GM10266 (cell line): ENCODE data around the gene PRKG1.
"Not testable (repeated sequence)": the region's sequence is repeated elsewhere in the genome, so short reads cannot be mapped to it uniquely, and the experiment has no call there.

Source experiments
- DNase-seq: peaks from one replicate; pipeline ENCODE4 v3.0.0; 2012; ENCODE audit errors: extremely low spot score
- TF ChIP-seq, protein P1 (sequence below): IDR thresholded peaks from 2 replicates; pipeline ENCODE4 v1.5.1; 2012; ENCODE audit warnings: mild to moderate bottlenecking, low read depth; ENCODE audit not compliant: control insufficient read depth, insufficient read depth; ENCODE audit errors: missing control alignments

The PRKG1 gene

DNA sequence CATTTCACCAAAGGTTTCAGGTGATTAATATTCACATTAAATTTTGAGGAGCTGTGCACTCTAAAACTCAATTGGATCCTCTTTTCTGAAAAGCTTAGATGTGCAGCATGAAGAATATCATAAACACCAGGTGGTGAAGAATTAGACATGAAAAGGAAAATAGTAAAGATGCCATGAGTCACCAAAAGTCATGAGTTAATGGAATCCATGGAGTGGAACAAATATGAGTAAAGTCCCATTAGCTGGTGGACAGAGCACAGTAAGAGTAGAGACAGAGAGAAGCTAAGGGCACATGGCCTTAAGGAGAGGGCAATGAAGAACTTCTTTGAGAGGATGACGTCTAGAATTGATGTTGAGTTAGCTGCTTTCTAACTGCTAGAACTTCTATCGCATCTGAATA lies 353.5 kb downstream of the PRKG1 start:
- TF ChIP-seq, protein P1, sequence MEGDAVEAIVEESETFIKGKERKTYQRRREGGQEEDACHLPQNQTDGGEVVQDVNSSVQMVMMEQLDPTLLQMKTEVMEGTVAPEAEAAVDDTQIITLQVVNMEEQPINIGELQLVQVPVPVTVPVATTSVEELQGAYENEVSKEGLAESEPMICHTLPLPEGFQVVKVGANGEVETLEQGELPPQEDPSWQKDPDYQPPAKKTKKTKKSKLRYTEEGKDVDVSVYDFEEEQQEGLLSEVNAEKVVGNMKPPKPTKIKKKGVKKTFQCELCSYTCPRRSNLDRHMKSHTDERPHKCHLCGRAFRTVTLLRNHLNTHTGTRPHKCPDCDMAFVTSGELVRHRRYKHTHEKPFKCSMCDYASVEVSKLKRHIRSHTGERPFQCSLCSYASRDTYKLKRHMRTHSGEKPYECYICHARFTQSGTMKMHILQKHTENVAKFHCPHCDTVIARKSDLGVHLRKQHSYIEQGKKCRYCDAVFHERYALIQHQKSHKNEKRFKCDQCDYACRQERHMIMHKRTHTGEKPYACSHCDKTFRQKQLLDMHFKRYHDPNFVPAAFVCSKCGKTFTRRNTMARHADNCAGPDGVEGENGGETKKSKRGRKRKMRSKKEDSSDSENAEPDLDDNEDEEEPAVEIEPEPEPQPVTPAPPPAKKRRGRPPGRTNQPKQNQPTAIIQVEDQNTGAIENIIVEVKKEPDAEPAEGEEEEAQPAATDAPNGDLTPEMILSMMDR: no peak
- no peak for DNase-seq

DNA sequence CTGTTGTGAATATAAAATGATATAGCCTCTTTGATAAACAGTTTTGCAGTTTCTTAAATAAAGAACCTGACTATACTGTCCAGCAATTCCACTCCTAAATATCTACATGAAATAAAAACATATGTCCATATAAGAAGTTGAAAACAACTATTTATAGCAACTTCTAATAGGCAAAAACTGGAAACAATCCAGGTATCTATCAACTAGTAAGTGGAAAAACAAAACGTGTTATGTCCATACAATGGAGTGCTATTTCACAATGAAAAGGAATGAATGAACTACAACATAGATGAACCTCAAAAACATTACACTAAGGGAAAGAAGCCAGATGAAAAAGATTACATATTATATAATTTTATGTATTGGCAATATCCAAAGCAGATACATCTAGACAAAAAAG lies 356.2 kb downstream of the PRKG1 start:
- no peak for DNase-seq
- TF ChIP-seq, protein P1: no peak

DNA sequence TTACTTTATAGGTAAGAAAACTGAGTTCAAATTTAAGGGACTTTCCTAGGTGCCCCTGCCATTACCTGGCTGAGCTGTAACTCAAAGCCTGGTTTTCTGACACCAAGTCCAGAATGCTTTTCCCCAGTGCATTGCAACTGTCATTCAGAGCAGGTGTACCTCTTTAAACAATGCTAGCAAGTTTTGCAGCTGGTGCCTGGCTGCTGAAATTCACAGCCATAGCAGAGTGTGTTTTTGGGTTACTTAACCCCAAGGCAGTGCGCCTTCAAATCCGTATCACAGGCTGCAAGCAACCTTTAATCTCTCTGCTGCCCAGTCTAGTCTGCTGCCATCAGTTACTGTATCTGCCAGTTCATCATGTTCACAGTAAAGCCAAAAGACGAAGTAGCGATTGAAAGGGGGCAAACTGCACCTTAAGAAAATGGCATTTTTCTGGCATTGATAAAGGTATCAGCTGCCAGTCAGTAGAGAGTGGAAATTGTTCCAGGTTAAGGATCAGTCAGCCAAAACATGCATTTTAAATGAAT lies 359.7 kb downstream of the PRKG1 start:
- no peak for DNase-seq
- TF ChIP-seq, protein P1: no peak

DNA sequence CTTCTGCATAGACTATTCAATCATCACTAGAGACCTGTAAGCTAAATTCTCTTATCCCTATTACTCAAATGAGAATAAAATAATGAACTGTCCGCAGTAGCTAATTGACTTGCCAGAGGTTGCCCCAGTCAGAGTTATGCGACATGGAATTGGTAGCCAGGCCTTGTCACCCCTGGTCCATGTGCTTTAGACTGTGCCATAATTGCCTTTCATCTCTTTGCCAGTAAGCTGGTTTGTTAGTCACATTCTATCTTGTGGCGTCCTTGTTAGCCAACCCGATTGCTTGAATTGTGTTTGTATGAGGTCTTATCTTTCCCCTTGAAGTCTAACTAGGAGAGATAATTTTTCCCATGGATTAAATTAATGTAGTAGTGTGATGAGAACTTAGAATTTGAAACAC lies 362.5 kb downstream of the PRKG1 start:
- TF ChIP-seq, protein P1: no peak

DNA sequence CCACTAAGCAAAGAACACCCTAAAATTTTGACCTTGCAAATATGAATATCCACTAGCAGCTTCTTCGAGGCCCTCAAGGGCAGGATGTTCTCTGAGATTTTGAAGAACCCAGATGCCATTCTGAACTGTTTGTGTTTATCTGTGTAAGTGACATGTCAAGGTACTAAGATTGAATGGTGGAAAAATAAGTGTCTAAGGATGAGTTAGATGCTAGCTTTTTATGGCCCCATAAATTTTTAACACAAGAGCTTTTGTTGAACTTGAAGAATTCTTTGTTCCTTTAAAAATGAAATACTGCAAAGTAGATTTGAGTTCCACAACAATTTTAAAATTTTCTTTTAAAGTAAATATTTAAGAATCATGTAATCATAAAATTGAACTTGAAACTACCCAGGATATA lies 365.4 kb downstream of the PRKG1 start:
- no peak for DNase-seq

More for the DNA sequence above, 362.5 kb downstream of the PRKG1 start:
- DNase-seq: no peak

DNA sequence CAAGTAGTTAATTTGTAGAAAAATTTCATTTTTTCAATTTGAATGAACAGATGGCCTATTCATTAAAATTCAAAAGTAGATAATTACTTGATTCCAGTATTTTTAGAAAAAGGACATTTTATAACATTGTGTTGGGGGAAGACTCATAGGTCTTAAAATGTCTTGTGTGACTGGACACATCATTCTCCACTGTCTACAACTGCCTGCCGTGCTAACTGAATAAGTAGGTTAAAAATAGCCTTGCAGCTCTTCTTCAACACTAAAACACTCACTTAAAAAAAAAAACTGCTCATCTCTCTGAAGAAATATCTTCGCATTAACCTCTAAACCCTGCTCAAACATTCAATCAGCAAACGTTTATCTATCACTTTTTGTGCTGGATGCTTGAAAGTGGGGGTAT lies 371.3 kb downstream of the PRKG1 start:
- TF ChIP-seq, protein P1: no peak
- DNase-seq: no peak

More for the DNA sequence above, 365.4 kb downstream of the PRKG1 start:
- TF ChIP-seq, protein P1: no peak

DNA sequence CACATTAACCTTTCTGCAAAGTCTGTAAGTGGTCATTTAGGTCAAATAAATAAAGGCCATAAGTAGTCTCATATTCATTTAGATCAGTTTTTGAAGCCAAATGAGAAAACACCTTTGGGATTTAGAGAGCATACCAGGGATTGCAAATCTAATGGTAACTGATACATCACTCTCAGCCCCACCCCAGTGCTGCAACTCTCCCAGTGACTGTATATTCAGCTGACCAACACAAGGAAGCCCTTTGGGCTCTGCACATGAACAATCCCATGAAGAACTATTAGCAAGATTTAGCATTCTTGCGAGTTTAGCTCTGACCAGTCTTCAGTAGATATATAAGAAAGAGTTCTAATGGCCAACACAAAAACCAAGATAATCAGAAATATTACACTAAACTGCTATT lies 372.8 kb downstream of the PRKG1 start:
- TF ChIP-seq, protein P1: no peak
- DNase-seq: no peak

DNA sequence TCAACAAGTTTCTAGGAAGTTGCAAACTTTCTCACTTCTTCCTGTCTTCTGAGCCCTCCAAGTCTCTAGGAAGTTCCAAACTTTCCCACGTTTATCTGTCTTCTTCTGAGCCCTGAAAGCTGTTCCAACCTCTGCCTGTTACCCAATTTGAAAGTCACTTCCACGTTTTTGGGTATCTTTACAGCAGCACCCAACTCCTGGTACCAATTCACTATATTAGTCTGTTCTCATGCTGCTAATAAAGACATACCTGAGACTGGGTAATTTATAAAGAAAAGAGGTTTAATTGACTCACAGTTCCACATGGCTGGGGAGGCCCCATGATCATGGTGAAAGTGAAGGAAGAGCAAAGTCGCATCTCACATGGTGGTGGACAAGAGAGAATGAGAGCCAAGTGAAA lies 381.5 kb downstream of the PRKG1 start:
- DNase-seq: not testable (repeated sequence)
